ENCODE data around the gene SLFN5. TPM values are rescaled to one million over a fixed set of nuclear protein-coding genes. Genes with fewer than 3 reads are reported as not detected.

The SLFN5 gene
- total RNA-seq, 1 experiment from 2014 or later = 17.3 TPM

- ChIA-PET CTCF (no interaction called here), POLR2A (ENCODE audit: unreplicated experiment) (interaction anchor here (0.7 kb wide), 1 partner anchor 211 kb away, joined by 5 read pairs; no protein-coding TSS in a partner anchor)
- Histone ChIP-seq H3K9me2 (ENCODE audit: insufficient read depth) (no peaks in the 10 kb centered on the region), H3K79me2 (ENCODE audit: low read depth) (no peaks in the 10 kb centered on the region), H3K36me3 (ENCODE audit: low read depth) (no peaks in the 10 kb centered on the region), H3K27me3 (ENCODE audit: insufficient read depth, low read depth) (peaks cover 17% of the 10 kb centered on the region; the same call in 1 of the 2 replicates), H3K4me3 (no peak overlapping the region), H4K20me1 (ENCODE audit: insufficient read depth) (no peaks in the 10 kb centered on the region), H3K4me1 (replicated peaks; ENCODE audit: insufficient read depth) (no peaks in the 10 kb centered on the region), H3F3A (ENCODE audit: insufficient read depth, low read depth) (no peaks in the 10 kb centered on the region), H3K9me3 (ENCODE audit: insufficient read depth, low read depth) (no peaks in the 10 kb centered on the region), H3K27ac (no peak overlapping the region), H3K4me2 (no peak overlapping the region), H2AFZ (no peak overlapping the region)
- TF ChIP-seq, protein P1, sequence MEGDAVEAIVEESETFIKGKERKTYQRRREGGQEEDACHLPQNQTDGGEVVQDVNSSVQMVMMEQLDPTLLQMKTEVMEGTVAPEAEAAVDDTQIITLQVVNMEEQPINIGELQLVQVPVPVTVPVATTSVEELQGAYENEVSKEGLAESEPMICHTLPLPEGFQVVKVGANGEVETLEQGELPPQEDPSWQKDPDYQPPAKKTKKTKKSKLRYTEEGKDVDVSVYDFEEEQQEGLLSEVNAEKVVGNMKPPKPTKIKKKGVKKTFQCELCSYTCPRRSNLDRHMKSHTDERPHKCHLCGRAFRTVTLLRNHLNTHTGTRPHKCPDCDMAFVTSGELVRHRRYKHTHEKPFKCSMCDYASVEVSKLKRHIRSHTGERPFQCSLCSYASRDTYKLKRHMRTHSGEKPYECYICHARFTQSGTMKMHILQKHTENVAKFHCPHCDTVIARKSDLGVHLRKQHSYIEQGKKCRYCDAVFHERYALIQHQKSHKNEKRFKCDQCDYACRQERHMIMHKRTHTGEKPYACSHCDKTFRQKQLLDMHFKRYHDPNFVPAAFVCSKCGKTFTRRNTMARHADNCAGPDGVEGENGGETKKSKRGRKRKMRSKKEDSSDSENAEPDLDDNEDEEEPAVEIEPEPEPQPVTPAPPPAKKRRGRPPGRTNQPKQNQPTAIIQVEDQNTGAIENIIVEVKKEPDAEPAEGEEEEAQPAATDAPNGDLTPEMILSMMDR (conservative IDR thresholded peaks at IDR 0.05) = no peak
- no peak for TF ChIP-seq EZH2 (IDR thresholded peaks at IDR 0.05; ENCODE audit: low read depth)
- DNase-seq = no peak
- BruUV-seq (replicated peaks) = no TSS peak
- intact Hi-C loops (cut with micrococcal nuclease; ENCODE audit: unreplicated experiment) = no loop called here
These were observed 20.4 kb upstream of the SLFN5 start for GRCh38 chr17:35222452-35222851.

DNA sequence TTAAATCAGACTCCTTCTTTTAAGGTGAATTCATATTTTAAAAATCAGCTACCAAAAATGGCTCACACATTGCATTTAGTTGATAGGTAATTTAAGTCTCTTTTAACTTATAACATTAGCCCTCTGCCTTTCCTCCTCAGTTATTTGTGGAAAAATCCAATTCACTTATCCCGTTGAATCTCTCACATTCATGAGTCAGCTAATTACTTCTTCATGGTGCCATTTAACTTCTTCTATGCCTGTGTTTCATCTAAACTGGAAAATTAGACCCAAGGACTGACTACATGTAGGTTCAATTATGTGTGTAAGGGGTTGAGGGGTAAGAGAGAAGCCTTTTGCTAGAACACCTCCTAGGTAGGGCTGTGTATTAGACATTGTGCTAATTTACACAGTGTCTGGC is 18.4 kb upstream of the SLFN5 start:
- no TSS peak for BruUV-seq (replicated peaks)
- H3K9me3 ChIP-seq (ENCODE audit: insufficient read depth, low read depth) = no peaks in the 10 kb centered on the region
- CTCF ChIA-PET = no interaction called here
- H4K20me1 ChIP-seq (ENCODE audit: insufficient read depth) = no peaks in the 10 kb centered on the region
- POLR2A ChIA-PET (ENCODE audit: unreplicated experiment) = no interaction called here
- H3F3A ChIP-seq (ENCODE audit: insufficient read depth, low read depth) = no peaks in the 10 kb centered on the region
- no peak overlapping the region for H3K27ac ChIP-seq
- intact Hi-C loops (cut with micrococcal nuclease; ENCODE audit: unreplicated experiment) = no loop called here
- H3K4me2 ChIP-seq = no peak overlapping the region
- no peak for DNase-seq
- no peaks in the 10 kb centered on the region for H3K79me2 ChIP-seq (ENCODE audit: low read depth)
- H2AFZ ChIP-seq = no peak overlapping the region
- no peaks in the 10 kb centered on the region for H3K4me1 ChIP-seq (replicated peaks; ENCODE audit: insufficient read depth)
- H3K9me2 ChIP-seq (ENCODE audit: insufficient read depth) = no peaks in the 10 kb centered on the region
- H3K36me3 ChIP-seq (ENCODE audit: low read depth) = no peaks in the 10 kb centered on the region
- peaks cover 24% of the 10 kb centered on the region for H3K27me3 ChIP-seq (ENCODE audit: insufficient read depth, low read depth)
- no peak overlapping the region for H3K4me3 ChIP-seq
- TF ChIP-seq, protein P1 (conservative IDR thresholded peaks at IDR 0.05) = no peak
- no peak for TF ChIP-seq EZH2 (IDR thresholded peaks at IDR 0.05; ENCODE audit: low read depth)

- H3K27ac ChIP-seq = no peak overlapping the region
- H3F3A ChIP-seq (ENCODE audit: insufficient read depth, low read depth) = no peaks in the 10 kb centered on the region
- no peaks in the 10 kb centered on the region for H3K9me2 ChIP-seq (ENCODE audit: insufficient read depth)
- TF ChIP-seq, protein P1 (conservative IDR thresholded peaks at IDR 0.05) = no peak
- no peak for TF ChIP-seq EZH2 (IDR thresholded peaks at IDR 0.05; ENCODE audit: low read depth)
- CTCF ChIA-PET = no interaction called here
- H3K9me3 ChIP-seq (ENCODE audit: insufficient read depth, low read depth) = no peaks in the 10 kb centered on the region
- no peak for DNase-seq
- peaks cover 34% of the 10 kb centered on the region for H3K27me3 ChIP-seq (ENCODE audit: insufficient read depth, low read depth)
- H2AFZ ChIP-seq = no peak overlapping the region
- H3K4me3 ChIP-seq = no peak overlapping the region
- H3K36me3 ChIP-seq (ENCODE audit: low read depth) = no peaks in the 10 kb centered on the region
- BruUV-seq (replicated peaks) = no TSS peak
- POLR2A ChIA-PET (ENCODE audit: unreplicated experiment) = no interaction called here
- no peaks in the 10 kb centered on the region for H4K20me1 ChIP-seq (ENCODE audit: insufficient read depth)
- intact Hi-C loops (cut with micrococcal nuclease; ENCODE audit: unreplicated experiment) = no loop called here
- no peaks in the 10 kb centered on the region for H3K79me2 ChIP-seq (ENCODE audit: low read depth)
- H3K4me1 ChIP-seq (replicated peaks; ENCODE audit: insufficient read depth) = no peaks in the 10 kb centered on the region
- H3K4me2 ChIP-seq = no peak overlapping the region
These were observed 15.3 kb upstream of the SLFN5 start for GRCh38 chr17:35227546-35227945.
